ENCODE data around the gene SLC16A3. TPM values are rescaled to one million over a fixed set of nuclear protein-coding genes. Genes with fewer than 3 reads are reported as not detected.

Gene SLC16A3
- total RNA-seq, 1 donor from 2014 or later: 21.0 TPM

GRCh38 chr17:82212331-82213250 lies 16.3 kb upstream of the SLC16A3 start, which contains the start of gene CCDC57:
TSS of gene CCDC57 (minus strand) at chr17:82212842. CDS start at chr17:82201944, 10,898 bp downstream.
- H3K9me3 Mint-ChIP-seq: no peaks in the 10 kb centered on the region
- H3K4me1 Mint-ChIP-seq: peaks cover 18% of the 10 kb centered on the region
- H3K4me3 Mint-ChIP-seq: peak within 1 kb of the TSS; percentile 87
- peak; percentile 92 for DNase-seq (ENCODE audit: low spot score)
- Histone ChIP-seq H3K9me3 (ENCODE audit: low read depth) (no peaks in the 10 kb centered on the region), H3F3A (ENCODE audit: low read depth) (peaks cover 13% of the 10 kb centered on the region), H3K27ac (no peak within 1 kb of the TSS), H3K4me2 (peak within 1 kb of the TSS; percentile 96), H2AFZ (replicated peaks) (peak within 1 kb of the TSS; percentile 98), H3K4me3 (peak within 1 kb of the TSS; percentile 99), H4K20me1 (ENCODE audit: low read depth) (no peaks in the 10 kb centered on the region), H3K9ac (peak within 1 kb of the TSS; percentile 70), H3K36me3 (no peaks in the 10 kb centered on the region), H3K27me3 (peaks cover 21% of the 10 kb centered on the region), H3K79me2 (ENCODE audit: low read depth) (peaks cover 11% of the 10 kb centered on the region), H3K4me1 (no peaks in the 10 kb centered on the region)
- no peak for TF ChIP-seq EZH2phosphoT487 (IDR thresholded peaks at IDR 0.05)
- TF ChIP-seq EZH2 (IDR thresholded peaks at IDR 0.05): no peak
- TF ChIP-seq CTCF (IDR thresholded peaks at IDR 0.05): no peak
- peaks cover 4% of the 10 kb centered on the region for H3K36me3 Mint-ChIP-seq
- H3K27ac Mint-ChIP-seq: peak within 1 kb of the TSS; percentile 24
- peaks cover 2% of the 10 kb centered on the region for H3K27me3 Mint-ChIP-seq (ENCODE audit: insufficient read depth, low read depth)

- H3K27me3 Mint-ChIP-seq (ENCODE audit: insufficient read depth, low read depth): peaks cover 2% of the 10 kb centered on the region
- Histone ChIP-seq H3K9me3 (ENCODE audit: low read depth) (no peaks in the 10 kb centered on the region), H3K9ac (peak overlapping the region; percentile 70), H3K4me3 (peak overlapping the region; percentile 99), H3K79me2 (ENCODE audit: low read depth) (peaks cover 11% of the 10 kb centered on the region), H3K27me3 (peaks cover 21% of the 10 kb centered on the region), H3K4me1 (no peaks in the 10 kb centered on the region), H3K27ac (no peak overlapping the region), H2AFZ (replicated peaks) (peak overlapping the region; percentile 98), H3K36me3 (no peaks in the 10 kb centered on the region), H3F3A (ENCODE audit: low read depth) (peaks cover 13% of the 10 kb centered on the region), H3K4me2 (peak overlapping the region; percentile 96), H4K20me1 (ENCODE audit: low read depth) (no peaks in the 10 kb centered on the region)
- DNase-seq (ENCODE audit: low spot score): peak; percentile 66
- peaks cover 2% of the 10 kb centered on the region for H3K36me3 Mint-ChIP-seq
- TF ChIP-seq EZH2 (IDR thresholded peaks at IDR 0.05) (no peak), EZH2phosphoT487 (IDR thresholded peaks at IDR 0.05) (no peak), CTCF (IDR thresholded peaks at IDR 0.05) (no peak)
- H3K9me3 Mint-ChIP-seq: no peaks in the 10 kb centered on the region
- H3K27ac Mint-ChIP-seq: peak overlapping the region; percentile 24
- peak overlapping the region; percentile 87 for H3K4me3 Mint-ChIP-seq
- H3K4me1 Mint-ChIP-seq: peaks cover 18% of the 10 kb centered on the region
Observed at GRCh38 chr17:82213251-82214011, 15.4 kb upstream of the SLC16A3 start.

- Mint-ChIP-seq H3K4me3 (peak overlapping the region; percentile 78), H3K27me3 (ENCODE audit: insufficient read depth, low read depth) (peaks cover 4% of the 10 kb centered on the region), H3K4me1 (peaks cover 18% of the 10 kb centered on the region), H3K36me3 (peaks cover 2% of the 10 kb centered on the region), H3K27ac (no peak overlapping the region), H3K9me3 (no peaks in the 10 kb centered on the region)
- H3K4me3 ChIP-seq: no peak overlapping the region
- H3K4me1 ChIP-seq: no peaks in the 10 kb centered on the region
- peaks cover 21% of the 10 kb centered on the region for H3K27me3 ChIP-seq
- H3K9me3 ChIP-seq (ENCODE audit: low read depth): no peaks in the 10 kb centered on the region
- H3K79me2 ChIP-seq (ENCODE audit: low read depth): peaks cover 11% of the 10 kb centered on the region
- H3F3A ChIP-seq (ENCODE audit: low read depth): peaks cover 13% of the 10 kb centered on the region
- H3K27ac ChIP-seq: no peak overlapping the region
- DNase-seq (ENCODE audit: low spot score): no peak
- H2AFZ ChIP-seq (replicated peaks): no peak overlapping the region
- H3K9ac ChIP-seq: no peak overlapping the region
- H4K20me1 ChIP-seq (ENCODE audit: low read depth): no peaks in the 10 kb centered on the region
- no peak for TF ChIP-seq CTCF (IDR thresholded peaks at IDR 0.05)
- TF ChIP-seq EZH2 (IDR thresholded peaks at IDR 0.05): no peak
- no peak for TF ChIP-seq EZH2phosphoT487 (IDR thresholded peaks at IDR 0.05)
- H3K4me2 ChIP-seq: no peak overlapping the region
- H3K36me3 ChIP-seq: no peaks in the 10 kb centered on the region
Observed at GRCh38 chr17:82214012-82214628, 14.7 kb upstream of the SLC16A3 start.

All from neural progenitor cell (in vitro differentiated cells).